ENCODE results near the gene CDR2L. TPM values are rescaled to one million over a fixed set of nuclear protein-coding genes. Genes with fewer than 3 reads are reported as not detected.

CDR2L gene
- total and polyA plus RNA-seq, 4 donors, result 0.70 to 1.5 (median 0.94) TPM

DNA sequence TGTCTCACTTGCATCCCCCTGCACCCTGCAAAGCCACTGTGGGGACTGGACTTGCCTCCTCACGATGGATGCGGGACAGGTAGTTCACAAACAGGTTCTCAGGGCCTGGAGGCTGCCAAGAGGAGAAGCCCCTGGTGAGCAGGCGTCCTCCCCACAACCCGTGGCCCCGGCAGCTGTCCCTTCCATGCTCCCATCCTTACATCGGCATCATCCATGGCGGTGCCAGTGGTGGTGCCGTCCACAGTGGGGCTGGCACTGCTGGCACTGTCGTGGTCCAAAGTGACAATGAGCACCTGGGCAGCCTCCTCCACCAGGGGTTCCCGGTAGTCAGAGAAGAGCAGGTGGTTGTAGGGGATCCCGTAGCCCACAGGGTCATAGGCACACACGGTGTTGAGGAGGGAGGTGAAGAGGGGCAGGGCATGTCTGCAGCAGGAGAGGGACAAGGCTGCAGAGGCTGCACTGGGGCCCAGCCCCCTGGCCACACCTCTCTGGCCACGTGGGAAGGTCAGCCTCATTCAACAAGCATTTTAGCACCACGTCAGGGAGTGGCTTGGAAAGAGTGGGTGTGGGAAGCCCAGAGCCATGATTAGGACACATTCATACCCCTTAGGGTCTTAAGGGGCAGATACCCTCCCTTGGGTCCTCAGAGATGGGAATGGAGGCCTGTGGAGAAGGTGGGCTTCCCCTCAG is 27.5 kb upstream of the CDR2L start:
- TF ChIP-seq RXRA (IDR thresholded peaks at IDR 0.05), result no peak
- no peak for TF ChIP-seq NR2F2 (IDR thresholded peaks at IDR 0.05)
- TF ChIP-seq EGR1 (IDR thresholded peaks at IDR 0.05; ENCODE audit: low read depth in 2 of 2), result no peak
- TF ChIP-seq FOXA1 (IDR thresholded peaks at IDR 0.05), result no peak
- H3K36me3 ChIP-seq (ENCODE audit: control insufficient read depth in 4 of 4, insufficient read depth in 3 of 4, low read depth in 1 of 4, low read length in 3 of 4), result peaks cover 0 to 2% (median 1%) of the 10 kb centered on the region in 4 donors
- DNase-seq (ENCODE audit: low spot score), result no peak
- H3K4me1 ChIP-seq (ENCODE audit: control insufficient read depth in 4 of 4, insufficient read depth in 4 of 4, low read length in 3 of 4), result peaks cover 0 to 3% (median 1%) of the 10 kb centered on the region in 4 donors
- no peaks in the 10 kb centered on the region for H3K9me3 ChIP-seq (ENCODE audit: control insufficient read depth in 4 of 4, low read length in 3 of 4)
- H3K9ac ChIP-seq (ENCODE audit: low read depth in 1 of 2, low read length in 2 of 2), result no peak overlapping the region
- no peaks in the 10 kb centered on the region for H3K27me3 ChIP-seq (ENCODE audit: control insufficient read depth in 4 of 4, insufficient read depth in 4 of 4, low read length in 3 of 4)
- WGBS, result 67% methylated on average over 14 of the region's 14 CpGs
- no peak overlapping the region for H3K27ac ChIP-seq (ENCODE audit: low read depth in 1 of 2, low read length in 2 of 2)
- no peak overlapping the region for H3K4me3 ChIP-seq (ENCODE audit: low read depth in 1 of 3, low read length in 3 of 3)

DNA sequence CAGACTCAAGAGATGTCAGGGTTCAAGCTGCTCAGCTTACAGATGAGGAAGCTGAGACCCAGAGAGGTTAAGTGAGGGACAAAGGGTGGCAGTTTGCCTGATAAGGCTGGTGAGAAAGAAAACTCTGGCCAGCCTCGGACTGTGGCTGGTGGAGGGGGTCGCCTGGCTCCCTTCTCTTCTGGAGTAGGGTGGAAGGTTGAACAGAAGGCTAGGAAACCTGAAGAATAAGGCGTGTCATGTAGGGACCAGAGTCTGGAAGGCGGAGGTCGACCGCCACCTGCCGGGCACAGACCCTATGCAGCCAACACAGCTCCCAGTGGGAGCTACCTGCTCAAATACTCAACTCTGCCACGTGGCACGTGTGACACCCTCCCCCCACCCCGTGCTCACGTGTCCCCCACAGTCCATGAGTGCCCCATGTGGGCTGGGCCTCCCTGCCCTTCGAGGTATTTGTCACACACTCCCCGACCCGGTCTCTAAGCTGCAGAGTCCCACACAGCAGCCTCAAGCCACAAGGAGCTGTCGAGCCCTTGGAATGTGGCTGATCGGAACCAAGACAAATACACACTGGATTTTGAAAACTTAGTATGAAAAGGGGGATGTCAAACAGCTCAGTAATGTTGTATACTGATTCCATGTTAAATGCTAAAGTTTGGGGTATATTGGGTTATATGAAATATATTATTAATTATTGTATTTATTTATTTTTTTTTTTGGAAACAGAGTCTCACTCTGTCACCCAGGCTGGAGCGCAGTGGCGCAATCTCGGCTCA is 26.7 kb upstream of the CDR2L start:
- H3K27me3 ChIP-seq (ENCODE audit: control insufficient read depth in 4 of 4, insufficient read depth in 4 of 4, low read length in 3 of 4), result no peaks in the 10 kb centered on the region
- H3K27ac ChIP-seq (ENCODE audit: low read depth in 1 of 2, low read length in 2 of 2), result no peak overlapping the region
- peaks cover 0 to 2% (median 1%) of the 10 kb centered on the region in 4 donors for H3K36me3 ChIP-seq (ENCODE audit: control insufficient read depth in 4 of 4, insufficient read depth in 3 of 4, low read depth in 1 of 4, low read length in 3 of 4)
- TF ChIP-seq YY1 (IDR thresholded peaks at IDR 0.05), result no peak
- TF ChIP-seq, protein P1, sequence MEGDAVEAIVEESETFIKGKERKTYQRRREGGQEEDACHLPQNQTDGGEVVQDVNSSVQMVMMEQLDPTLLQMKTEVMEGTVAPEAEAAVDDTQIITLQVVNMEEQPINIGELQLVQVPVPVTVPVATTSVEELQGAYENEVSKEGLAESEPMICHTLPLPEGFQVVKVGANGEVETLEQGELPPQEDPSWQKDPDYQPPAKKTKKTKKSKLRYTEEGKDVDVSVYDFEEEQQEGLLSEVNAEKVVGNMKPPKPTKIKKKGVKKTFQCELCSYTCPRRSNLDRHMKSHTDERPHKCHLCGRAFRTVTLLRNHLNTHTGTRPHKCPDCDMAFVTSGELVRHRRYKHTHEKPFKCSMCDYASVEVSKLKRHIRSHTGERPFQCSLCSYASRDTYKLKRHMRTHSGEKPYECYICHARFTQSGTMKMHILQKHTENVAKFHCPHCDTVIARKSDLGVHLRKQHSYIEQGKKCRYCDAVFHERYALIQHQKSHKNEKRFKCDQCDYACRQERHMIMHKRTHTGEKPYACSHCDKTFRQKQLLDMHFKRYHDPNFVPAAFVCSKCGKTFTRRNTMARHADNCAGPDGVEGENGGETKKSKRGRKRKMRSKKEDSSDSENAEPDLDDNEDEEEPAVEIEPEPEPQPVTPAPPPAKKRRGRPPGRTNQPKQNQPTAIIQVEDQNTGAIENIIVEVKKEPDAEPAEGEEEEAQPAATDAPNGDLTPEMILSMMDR (IDR thresholded peaks at IDR 0.05; ENCODE audit: low read depth, low read length, missing input control), result peak; percentile 43
- peak; percentile 43 to 65 for TF ChIP-seq RAD21 (IDR thresholded peaks at IDR 0.05)
- no peak overlapping the region for H3K9ac ChIP-seq (ENCODE audit: low read depth in 1 of 2, low read length in 2 of 2)
- peaks cover 0 to 3% (median 1%) of the 10 kb centered on the region in 4 donors for H3K4me1 ChIP-seq (ENCODE audit: control insufficient read depth in 4 of 4, insufficient read depth in 4 of 4, low read length in 3 of 4)
- no peak overlapping the region for H3K4me3 ChIP-seq (ENCODE audit: low read depth in 1 of 3, low read length in 3 of 3)
- DNase-seq (ENCODE audit: low spot score), result peak; percentile 59
- H3K9me3 ChIP-seq (ENCODE audit: control insufficient read depth in 4 of 4, low read length in 3 of 4), result no peaks in the 10 kb centered on the region
- WGBS, result 41% methylated on average over 19 of the region's 19 CpGs

DNA sequence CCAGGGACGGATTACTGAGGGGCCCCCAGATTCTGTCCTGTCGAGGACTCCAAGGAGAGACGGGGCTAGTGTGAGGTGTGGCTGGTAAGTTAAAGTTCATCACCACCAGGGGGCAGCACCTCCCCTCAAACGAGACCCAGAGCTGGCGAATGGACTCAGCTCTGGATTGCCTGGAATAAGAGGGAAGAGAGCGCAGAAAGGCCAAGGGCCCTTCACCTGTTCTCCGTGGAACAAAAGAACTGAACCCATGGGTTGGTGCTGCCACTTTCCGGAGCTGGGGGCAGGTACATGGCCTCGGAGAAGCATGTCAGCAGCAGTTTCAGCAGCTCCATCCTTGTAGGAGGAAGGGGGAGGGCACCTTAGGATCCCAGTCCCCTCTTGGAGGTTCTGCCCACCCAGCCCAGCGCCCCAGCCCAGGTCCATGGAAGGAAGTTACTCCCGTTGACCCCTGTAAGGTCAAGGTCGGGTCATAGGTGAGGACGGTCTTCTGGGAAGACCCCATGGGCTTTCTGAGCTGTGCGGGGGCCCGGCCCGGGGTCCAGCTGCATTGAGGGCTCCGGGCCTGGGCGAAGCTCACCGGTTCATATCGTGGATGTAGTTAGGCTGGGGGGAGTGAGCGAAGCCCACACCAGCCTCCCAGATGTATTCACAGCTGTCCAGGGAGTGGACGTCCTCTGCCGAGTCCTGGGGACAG is 25.6 kb upstream of the CDR2L start:
- no peaks in the 10 kb centered on the region for H3K27me3 ChIP-seq (ENCODE audit: control insufficient read depth in 4 of 4, insufficient read depth in 4 of 4, low read length in 3 of 4)
- peaks cover 0 to 3% (median 1%) of the 10 kb centered on the region in 4 donors for H3K4me1 ChIP-seq (ENCODE audit: control insufficient read depth in 4 of 4, insufficient read depth in 4 of 4, low read length in 3 of 4)
- no peaks in the 10 kb centered on the region for H3K9me3 ChIP-seq (ENCODE audit: control insufficient read depth in 4 of 4, low read length in 3 of 4)
- TF ChIP-seq FOXA2 (IDR thresholded peaks at IDR 0.05) (no peak), GABPA (IDR thresholded peaks at IDR 0.05 in 1 of 2, conservative IDR thresholded peaks at IDR 0.05 in 1 of 2) (no peak), RAD21 (IDR thresholded peaks at IDR 0.05) (peak; percentile 89 to 94), JUND (IDR thresholded peaks at IDR 0.05) (no peak), SP1 (IDR thresholded peaks at IDR 0.05) (no peak), NR2F2 (IDR thresholded peaks at IDR 0.05) (peak; percentile 31), EGR1 (IDR thresholded peaks at IDR 0.05; ENCODE audit: low read depth in 2 of 2) (no peak), HNF4G (IDR thresholded peaks at IDR 0.05) (no peak)
- TF ChIP-seq, protein P2, sequence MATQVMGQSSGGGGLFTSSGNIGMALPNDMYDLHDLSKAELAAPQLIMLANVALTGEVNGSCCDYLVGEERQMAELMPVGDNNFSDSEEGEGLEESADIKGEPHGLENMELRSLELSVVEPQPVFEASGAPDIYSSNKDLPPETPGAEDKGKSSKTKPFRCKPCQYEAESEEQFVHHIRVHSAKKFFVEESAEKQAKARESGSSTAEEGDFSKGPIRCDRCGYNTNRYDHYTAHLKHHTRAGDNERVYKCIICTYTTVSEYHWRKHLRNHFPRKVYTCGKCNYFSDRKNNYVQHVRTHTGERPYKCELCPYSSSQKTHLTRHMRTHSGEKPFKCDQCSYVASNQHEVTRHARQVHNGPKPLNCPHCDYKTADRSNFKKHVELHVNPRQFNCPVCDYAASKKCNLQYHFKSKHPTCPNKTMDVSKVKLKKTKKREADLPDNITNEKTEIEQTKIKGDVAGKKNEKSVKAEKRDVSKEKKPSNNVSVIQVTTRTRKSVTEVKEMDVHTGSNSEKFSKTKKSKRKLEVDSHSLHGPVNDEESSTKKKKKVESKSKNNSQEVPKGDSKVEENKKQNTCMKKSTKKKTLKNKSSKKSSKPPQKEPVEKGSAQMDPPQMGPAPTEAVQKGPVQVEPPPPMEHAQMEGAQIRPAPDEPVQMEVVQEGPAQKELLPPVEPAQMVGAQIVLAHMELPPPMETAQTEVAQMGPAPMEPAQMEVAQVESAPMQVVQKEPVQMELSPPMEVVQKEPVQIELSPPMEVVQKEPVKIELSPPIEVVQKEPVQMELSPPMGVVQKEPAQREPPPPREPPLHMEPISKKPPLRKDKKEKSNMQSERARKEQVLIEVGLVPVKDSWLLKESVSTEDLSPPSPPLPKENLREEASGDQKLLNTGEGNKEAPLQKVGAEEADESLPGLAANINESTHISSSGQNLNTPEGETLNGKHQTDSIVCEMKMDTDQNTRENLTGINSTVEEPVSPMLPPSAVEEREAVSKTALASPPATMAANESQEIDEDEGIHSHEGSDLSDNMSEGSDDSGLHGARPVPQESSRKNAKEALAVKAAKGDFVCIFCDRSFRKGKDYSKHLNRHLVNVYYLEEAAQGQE (IDR thresholded peaks at IDR 0.05), result no peak
- TF ChIP-seq, protein P3, sequence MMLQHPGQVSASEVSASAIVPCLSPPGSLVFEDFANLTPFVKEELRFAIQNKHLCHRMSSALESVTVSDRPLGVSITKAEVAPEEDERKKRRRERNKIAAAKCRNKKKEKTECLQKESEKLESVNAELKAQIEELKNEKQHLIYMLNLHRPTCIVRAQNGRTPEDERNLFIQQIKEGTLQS (IDR thresholded peaks at IDR 0.05), result no peak
- TF ChIP-seq, protein P1 (IDR thresholded peaks at IDR 0.05; ENCODE audit: low read depth, low read length, missing input control), result peak; percentile 72
- no peak overlapping the region for H3K9ac ChIP-seq (ENCODE audit: low read depth in 1 of 2, low read length in 2 of 2)
- peak; percentile 93 for DNase-seq (ENCODE audit: low spot score)
- H3K4me3 ChIP-seq (ENCODE audit: low read depth in 1 of 3, low read length in 3 of 3), result no peak overlapping the region
- peaks cover 0 to under 1% (median under 1%) of the 10 kb centered on the region in 4 donors for H3K36me3 ChIP-seq (ENCODE audit: control insufficient read depth in 4 of 4, insufficient read depth in 3 of 4, low read depth in 1 of 4, low read length in 3 of 4)
- H3K27ac ChIP-seq (ENCODE audit: low read depth in 1 of 2, low read length in 2 of 2), result no peak overlapping the region
- 42% methylated on average over 23 of the region's 23 CpGs for WGBS
